T-helper 1 cell treated with Interleukin-12 subunit alpha and Interleukin-12 subunit beta and Interleukin-4 antibody, amounts not matched to agents 30 ng/mL and 1 ng/mL, for 36 hours (primary cell): ENCODE measurements around the gene FSTL5. TPM values are rescaled to one million over a fixed set of nuclear protein-coding genes. Genes with fewer than 3 reads are reported as not detected.

Experiments
- intact Hi-C: fragments of 100-400 bp; cut with micrococcal nuclease; formaldehyde crosslinking; loops from one replicate; pipeline ENCODE4 v1.15.1; 2024
- total RNA-seq: library from RNA; stranded (reverse); gene quantifications from 2 replicates; pipeline ENCODE4 v1.2.3, GENCODE V29; 2022

The FSTL5 gene
- total RNA-seq, 1 donor from 2014 or later = not detected

DNA sequence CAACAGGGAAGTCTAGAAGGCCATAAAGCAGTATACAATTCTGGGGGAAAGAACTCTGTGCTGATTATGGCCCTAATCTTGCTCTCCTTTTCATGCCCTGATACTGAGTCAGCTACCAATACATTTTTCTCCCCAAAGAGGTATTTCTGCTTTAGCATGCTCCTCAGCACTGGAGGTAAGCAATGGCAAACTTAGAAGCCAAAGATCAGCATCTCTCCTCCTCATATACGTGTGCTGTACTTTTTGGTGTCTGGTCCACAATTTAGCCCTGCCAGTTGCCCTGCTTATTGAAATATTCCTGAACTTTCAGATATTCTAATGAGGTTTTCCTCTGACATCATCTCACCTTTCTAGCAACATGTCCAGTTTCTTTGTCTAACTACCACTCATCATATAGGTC, 226.2 kb downstream of the FSTL5 start:
- intact Hi-C loops = no loop called here

DNA sequence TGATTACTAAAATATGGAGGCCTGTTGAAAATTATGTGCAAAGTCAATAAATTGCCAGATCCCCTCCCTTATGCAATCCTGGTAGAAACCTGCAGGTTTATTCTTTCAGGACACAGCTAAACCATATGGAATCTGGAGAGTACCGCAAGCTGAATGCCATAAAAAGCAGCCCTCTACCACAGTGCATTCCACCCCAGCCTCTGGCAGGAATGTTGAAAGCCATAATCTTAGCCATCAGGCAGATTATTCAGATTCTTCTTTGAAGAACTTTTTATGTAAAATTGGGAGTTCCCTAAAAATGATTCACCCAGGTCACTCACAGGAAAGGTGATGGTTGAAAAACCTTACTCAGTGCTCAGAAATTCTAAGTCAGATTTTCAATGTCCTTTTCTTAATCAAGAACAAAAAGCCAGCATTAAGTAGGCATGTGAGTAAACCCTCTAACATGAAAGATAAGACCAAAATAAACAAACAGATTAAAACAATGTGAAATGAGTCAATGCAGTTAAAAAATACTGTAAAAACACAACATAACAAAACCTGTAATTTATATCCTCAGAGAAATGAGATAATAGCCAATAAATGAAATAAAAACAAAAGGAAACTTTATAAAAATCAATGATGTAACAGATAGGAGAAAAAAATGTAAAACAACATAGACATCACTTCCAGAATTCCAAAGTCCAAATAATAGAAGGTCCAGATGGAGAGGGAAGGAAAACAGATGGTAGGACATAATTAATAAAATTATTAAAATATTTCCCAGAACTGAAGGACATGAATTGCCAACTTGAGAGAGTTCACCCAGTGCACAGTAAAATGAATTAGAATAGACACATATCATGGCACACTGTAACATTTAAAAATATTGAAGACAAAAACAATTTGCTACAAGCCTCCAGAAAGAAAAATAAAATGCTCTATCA, 226.9 kb downstream of the FSTL5 start:
- intact Hi-C loops = no loop called here

DNA sequence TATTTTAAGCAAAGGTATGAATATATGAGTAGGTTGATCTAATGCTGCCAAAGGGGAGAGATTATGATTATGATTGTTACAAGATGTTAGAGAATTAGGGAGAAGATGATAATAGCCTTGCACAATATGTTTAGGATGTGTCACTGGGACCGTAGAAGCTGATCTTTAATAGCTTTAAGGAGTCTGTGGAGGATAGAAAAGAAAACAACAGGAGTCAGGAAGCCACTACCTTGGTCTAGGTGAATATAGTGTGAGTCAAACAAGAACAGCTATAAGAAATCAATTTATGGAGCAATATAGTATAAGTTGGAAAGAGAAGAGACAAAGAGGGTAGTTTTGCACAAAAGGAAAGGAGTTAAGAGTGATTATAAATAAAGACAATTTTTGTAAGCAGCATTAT, 232.7 kb downstream of the FSTL5 start:
- intact Hi-C loops = no loop called here

DNA sequence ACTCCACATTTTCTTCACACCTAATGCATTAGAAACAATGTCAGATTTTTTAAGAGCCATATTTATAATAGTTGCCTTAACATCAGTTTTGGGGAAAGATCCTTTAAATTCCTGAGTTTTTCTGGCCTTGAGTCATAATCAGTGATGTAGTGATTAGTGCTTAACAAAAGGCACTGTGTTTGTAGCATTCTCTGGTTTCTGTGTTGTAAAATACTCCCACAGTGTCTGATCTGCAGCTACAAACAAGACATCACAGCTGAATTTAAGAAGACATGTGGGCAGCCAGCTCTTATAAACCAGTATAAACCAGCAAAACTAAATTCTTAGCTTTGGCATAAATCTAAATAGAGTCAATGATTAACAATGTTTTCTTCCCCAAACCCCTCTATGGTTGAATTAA, 233.8 kb downstream of the FSTL5 start:
- intact Hi-C loops = no loop called here

DNA sequence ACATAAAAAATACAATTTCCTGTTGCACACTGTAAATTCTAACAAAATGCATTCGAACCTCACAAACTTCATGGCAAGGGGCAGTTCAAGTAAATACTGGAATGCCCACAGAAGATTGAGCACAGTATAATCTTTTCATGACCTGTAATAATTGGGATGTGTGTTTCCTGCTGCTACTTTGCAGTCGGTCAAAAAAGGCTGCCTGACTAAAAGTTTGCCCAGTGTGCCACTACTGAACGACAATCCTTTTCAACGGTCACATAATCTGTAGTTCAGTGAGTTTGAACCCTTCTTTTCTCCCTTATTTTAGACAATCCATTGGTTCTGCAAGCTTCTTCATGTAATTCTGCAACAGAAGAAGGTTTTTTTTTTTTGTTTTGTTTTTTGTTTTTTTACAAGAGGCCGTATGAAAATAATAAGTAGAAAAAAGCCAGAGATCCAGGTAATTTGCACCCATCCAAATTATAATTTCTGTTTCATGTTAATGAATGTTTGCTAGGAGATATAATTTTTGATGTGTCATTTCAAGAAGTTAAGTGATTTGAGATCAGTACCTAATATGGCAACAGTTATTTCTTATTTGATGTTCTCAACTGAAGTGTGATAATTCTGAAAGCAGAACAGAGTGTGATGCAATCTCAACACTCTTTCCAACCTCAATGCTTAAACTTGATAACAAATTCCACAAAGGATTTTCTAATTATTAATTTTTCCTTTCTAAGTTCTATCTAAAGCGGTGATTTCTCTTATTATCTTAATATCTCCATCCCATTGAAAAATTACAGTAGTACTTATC, 237.6 kb downstream of the FSTL5 start:
- intact Hi-C loops = no loop called here

DNA sequence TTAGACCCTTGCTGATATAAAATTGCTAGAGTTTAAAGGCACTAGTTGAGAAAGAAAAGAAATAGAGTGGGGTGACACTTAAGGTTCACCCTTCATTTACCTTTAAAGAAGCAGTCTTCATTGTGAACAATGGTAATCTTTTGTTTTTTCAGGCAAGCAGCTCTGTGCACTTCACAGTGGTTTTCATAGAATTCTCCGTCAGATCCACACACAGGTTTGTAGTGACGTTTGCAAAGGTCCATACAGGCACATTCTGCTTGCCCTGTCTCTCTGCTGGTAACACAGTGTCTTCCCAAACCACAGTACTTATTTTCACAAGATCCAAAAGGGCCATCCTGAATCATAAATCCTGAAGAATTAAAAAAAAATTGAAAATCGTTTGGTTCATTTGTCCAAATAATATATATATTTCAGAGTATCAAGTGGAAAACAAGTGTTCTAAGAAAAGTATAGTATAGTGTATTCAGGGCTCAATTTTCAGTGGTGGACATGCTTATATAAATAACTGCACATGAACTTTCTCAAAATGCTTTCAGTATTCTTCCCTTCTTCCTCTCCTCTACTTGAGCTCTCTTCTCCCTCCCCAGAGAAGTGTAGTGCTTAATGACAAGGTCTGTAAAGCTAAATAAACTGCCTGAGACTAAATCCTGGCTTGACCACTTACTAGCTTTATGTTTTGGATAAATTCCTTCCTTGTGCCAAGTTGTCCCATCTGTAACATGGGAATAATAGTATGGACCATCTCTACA, 243.3 kb downstream of the FSTL5 start:
- intact Hi-C loops = no loop called here

DNA sequence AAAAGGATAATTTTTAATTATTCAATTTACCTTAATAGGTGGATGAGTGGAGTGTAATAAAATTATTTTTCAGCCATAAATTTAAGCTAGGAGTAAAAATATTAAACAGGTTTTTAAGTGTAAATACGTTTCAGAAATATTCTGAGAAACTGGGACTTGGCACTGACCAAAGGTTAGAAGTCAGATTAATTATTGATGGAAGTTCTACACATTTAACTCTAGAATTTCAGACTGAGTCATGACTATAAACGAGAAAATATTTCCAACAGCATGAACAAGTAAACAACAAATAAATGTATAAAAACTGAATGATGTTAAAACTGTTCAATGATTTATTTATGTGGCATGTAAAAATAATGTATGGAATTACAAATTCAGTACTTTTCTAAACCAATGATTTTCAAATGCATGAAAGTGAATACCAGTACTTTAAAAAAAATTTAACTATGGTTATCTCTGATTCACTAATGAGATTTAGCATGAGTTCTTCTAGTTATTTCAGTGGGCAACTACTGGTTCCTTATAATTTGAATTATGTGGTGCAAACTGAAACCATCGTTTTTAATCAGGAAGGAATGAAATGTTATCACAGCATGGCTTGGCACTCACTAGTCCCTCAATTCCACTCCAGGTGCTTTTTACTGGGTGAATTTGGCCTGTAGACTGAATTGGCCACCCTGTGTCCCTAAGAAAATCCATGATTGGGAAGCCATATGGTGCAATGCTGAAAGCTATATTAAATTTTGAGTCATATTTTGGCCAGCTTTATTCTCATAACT, 244.2 kb downstream of the FSTL5 start:
- intact Hi-C loops = no loop called here

DNA sequence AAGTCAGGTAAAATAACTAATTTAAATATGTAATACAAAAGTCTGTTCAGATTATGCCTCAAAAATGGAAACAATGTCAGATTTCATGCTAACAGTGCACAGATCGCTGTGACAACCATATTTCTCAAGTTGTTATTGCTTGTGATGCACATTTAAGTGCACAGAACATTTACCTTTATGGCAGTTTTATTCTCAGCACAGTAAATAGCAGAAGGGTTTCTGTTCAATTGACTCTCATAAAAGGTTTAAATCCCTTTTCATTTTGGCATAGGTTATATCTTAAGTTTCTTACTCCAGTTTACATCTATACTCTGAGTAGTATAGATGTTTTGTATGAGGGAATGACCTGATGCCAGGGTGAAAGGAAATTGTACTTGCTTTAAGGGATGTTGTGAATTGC, 247.8 kb downstream of the FSTL5 start:
- intact Hi-C loops = no loop called here

DNA sequence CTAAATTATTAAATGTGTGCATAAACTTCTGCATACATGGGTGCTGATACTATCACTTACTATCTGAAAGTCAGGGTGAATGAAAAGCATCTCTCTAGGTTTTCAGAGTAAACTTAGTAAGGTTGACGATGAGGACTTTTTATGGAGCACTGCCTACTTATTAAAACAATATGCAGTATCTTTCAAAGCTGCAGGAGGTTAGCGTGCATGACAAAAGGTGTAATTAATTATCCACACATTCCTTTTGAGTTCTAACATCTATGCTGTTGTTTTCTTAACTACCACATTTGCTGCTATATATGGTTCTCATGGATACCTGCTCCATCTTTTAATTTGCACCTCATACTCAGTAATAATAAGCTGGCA, 256.2 kb downstream of the FSTL5 start:
- intact Hi-C loops = no loop called here

DNA sequence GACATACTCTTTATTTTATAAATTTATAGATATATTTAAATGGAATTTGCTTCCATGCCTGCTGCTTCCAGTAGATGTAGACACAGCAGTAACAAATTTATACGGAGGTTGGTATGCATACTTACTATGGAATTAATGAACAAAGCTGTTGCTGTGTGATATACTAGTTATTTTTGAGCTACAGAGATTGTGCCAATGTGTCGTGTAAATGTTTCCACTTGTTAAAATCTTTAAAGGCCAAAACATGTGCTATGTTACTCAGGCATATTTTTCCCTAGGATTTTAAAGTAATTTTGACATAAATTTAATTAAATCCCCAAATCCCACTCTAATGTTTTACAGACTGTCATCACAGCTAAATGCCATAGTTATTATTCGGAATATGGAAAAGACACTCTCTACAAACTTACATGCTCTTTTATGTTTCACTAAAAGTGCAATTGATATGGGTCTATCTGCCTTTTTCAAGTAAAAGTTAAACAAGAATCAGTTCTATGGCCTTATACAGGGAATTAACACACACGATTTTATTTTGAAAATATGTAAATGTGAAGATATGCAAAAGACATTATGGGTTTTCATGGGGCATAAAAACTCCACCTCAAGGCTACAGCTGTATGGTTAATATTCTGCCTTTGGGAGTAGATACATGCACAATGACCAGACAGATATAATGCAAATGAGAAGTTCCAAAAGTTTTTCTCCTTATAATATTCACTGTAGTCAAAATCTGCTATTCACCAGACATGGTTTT, 256.8 kb downstream of the FSTL5 start:
- intact Hi-C loops = no loop called here

DNA sequence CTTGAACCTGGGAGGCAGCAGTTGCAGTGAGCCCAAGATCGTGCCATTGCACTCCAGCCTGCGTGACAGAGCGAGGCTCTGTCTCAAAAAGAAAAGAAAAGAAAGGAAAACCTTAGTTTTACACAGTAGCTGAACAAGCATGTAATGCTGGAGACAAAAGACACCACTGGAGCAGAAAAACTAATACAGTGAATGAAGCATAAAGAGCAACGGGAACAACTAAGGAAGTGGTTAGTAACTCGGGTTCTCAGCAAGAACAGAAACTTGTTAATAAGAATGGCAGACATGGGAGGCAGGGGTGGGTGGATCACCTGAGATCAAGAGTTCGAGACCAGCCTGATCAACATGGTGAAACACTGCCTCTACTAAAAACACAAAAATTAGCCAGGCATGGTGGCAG, 263.7 kb downstream of the FSTL5 start:
- intact Hi-C loops = no loop called here

DNA sequence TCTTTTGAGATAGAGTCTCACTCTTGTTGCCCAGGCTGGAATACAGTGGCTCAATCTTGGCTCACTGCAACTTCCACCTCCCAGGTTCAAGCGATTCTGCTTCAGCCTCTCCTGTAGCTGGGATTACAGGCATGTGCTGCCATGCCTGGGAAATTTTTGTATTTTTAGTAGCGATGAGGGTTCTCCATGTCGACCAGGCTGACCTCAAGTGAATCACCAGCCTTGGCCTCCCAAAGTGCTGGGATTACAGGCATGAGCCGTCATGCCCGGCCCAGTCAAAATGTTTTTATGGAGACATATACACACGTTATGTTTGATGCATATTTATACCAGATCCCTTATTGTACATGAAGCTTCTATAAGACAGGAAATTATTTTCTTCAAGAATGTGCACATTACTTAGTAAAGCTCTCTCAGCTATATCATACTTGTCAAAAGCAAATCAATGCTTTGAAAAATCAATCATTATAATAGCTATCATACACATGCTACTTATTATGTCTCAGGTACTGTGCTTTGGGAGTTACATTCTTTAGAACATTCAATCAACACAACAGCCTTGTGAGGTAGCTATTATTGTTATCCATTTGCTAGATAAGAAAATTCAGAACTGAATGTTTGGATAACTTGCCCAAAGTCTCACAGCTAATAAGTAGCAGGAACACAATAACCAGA, 269.2 kb downstream of the FSTL5 start:
- intact Hi-C loops = no loop called here

DNA sequence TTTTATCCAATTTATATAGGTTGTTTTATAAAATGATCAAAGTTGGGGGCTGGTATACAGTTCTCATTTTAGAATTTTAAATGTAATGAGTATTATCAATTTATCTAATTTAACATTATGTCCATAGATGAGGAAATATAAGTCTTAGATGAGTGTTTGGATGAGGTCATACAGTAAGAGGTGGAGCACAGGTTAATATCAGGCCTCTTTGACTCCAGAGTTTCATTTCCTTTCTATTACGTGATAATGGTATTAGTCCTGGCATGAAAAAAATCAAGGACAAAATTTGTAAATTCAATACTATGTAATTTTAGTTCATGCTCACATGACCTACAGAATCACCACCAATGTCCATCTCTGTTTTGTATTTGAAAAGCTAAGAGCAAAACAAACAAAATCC, 269.8 kb downstream of the FSTL5 start:
- intact Hi-C loops = no loop called here

DNA sequence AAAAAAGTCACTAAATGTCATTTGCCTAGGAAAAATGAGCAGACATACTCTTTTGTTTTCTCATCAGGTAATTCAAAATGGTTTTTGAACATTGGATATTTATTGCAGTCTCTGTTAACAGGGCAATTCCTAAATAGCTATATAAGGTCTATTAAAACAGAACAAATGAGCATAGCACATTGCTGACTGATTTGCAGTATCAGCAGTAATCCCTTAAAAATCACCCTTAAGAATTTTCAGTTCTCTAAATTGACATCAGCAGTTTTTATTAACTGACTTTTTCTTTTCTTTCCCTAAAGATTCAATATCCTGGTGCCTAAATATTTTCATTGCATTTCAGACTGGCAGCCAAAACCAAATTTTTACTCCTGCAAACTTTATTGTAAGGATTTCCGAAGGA, 270.2 kb downstream of the FSTL5 start:
- intact Hi-C loops = no loop called here

DNA sequence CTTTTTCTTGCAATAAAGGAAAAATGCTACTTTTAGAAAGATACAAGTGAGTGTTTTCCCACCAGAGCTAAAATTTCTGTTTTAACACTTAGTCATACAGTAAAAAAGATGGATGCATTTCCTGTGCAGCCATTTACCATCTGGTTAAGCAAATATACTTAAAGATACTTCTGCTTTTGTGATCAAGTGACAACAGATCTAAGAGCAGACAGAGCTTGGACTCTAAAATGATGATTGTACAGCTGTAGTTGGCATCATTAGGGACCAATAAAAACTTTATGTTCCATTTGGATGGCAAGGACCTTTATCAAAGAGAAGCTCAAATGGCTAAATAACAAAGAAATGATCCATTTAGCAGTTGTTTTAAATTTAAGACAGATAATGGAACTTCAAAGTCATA, 270.8 kb downstream of the FSTL5 start:
- intact Hi-C loops = no loop called here

DNA sequence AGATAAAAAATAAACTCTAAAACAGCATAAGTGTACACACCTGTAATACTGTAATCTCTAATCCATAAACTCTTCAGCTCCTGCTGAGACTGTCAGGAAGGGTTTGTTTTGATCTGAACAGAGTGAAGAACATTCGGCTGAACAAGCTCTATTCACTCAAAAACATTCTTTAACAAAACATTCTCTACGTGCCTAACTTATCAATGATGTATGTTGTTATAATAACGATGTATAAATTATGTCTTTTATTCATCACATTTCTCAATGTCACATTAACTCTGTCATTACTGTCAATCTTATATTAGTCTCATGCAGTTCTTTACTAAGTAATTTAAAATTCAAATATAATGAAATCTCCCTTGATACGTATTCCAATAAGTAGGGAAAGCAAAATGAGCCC, 280.6 kb downstream of the FSTL5 start:
- intact Hi-C loops = no loop called here

DNA sequence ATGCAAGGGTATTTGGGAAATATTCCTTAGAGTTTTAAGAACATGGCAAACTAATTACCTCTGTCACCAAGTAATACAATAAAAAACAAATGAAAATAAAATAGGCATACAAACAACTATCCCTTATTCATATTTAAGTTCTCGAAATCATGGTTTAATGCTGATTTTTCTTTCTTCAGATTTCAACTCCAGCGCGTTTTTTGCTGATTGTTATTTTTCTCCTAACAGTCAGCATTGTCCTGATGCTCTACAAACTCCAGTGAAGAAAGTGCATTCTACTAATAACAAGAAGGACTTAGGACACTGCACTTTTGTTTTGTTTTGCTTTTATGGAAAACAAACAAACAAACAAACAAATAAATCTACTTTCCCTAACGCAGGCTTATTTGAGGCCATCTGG, 282.4 kb downstream of the FSTL5 start:
- intact Hi-C loops = no loop called here

DNA sequence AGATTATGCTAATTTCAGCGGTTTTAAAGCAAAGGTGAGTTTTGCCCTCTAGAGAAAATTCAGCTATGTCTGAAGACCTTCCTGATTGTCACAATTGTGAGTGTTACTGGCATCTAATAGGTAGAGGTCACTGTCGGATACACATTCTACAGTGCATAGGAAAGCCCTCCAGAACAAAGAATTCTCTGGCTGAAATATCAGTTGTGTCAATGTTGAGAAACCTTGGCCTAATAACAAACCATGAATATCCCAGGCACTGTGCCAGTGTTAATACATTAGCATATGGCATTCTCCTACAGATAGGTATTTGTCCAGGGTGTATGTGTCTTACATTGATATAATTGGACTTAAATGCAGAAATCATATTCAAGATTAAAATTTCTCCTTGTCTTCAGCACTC, 294.3 kb downstream of the FSTL5 start:
- intact Hi-C loops = no loop called here

DNA sequence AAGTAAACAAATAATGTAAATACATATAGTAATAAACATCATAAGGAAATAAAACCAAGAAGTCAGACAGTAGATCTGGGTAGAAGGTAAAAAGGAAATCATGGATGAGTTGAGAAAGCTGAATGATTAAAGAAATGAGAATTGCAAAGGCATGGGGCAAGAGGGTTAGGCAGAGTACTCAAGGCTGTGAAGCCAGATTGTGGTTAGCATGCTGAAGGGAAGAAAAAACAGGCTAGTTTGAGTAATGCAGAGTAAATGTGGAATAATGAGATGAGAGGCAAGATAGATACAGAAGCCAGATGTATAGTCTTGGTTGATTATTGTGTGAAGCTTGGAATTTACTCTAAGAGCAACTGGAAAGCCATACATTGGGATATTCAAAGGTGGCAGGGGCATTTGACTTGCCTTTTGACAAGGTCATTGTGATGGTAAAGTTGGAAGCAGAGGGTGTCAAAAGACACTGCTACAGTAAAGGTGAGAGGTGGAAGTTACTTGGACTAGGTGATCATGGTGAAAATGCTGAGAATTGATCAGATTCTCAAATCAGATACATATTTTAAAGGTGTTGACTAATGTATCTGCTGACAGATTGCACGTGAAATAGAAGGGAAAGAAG, 307.0 kb downstream of the FSTL5 start:
- intact Hi-C loops = no loop called here
